Activated CD4-positive, alpha-beta T cell treated with anti-CD3 and anti-CD28 coated beads, Interleukin-2, amount 50 U/mL, for 48 hours (primary cell): ENCODE measurements around the gene AFF1.

Experiments used
- DNase-seq, 2 experiments: peaks; one replicate each; pipeline ENCODE4 v3.0.0-alpha.2; 2020

Gene AFF1

DNA sequence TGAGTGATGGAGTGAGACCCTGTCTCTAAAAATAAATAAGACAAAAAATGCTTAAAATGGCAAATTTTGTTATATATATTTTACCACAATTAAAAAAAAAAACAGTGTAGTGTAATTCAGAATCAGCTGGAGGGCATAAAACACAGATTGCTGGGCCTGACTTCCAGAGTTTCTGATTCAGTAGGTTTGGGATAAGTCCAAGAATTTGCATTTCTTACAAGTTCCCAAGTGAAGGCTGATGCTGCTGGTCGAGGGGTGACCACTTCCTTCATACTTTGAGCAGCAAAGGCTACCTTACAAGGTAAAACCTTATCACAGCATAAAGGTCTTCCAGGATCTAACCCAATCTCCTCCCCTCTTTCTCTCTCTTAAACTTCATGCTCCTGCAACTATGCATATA, 244.9 kb downstream of the AFF1 start:
- no peak for DNase-seq

DNA sequence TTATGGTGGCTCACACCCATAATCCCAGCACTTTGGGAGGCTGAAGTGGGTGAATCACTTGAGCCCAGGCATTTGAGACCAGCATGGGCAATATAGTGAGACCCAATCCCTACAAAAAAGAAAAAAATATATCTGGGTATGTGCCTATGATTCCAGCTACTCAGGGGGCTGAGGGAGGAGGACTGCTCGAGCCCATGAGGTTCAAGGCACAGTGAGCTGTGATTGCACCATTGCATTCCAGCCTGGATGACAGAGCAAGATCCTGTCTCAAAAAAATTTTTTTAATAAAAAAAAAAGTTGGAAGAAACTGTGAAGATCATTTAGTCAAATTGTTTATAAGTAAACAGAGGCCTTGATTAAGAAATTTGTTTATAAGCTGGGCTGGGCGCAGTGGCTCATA, 246.0 kb downstream of the AFF1 start:
- no peak for DNase-seq

DNA sequence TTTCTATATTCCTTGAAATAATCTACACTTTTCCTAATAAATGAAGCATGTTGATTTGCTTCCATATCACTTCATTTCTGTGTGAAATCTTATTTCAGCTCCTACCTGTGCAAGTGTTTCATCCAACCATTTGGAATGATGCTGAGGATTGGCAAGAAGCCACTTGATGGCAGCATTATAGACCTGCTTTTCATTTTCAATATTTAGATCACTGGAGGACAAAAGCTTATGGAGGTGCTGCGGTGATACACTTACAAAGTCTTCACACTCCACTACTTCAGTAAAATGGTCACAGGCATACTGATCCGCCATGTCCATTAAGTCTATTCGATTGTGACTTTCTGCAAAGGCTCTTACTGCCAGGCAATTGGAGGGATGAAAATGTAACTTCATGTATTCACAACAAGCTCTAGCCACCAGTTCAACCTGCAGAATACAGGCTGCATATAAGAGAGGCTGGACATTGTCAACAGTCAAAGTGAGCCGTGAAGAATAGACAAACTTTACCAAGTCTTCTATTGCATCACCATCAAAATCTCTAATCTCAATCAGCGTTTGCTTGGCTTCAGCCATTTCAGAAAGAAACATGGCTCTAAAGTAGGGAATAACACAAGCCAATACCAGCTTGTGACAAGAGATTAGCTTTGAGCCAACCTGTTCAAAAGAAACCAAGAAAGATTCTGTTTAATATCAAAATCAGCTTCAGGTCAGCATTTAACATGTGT, 250.5 kb downstream of the AFF1 start:
- DNase-seq: no peak

DNA sequence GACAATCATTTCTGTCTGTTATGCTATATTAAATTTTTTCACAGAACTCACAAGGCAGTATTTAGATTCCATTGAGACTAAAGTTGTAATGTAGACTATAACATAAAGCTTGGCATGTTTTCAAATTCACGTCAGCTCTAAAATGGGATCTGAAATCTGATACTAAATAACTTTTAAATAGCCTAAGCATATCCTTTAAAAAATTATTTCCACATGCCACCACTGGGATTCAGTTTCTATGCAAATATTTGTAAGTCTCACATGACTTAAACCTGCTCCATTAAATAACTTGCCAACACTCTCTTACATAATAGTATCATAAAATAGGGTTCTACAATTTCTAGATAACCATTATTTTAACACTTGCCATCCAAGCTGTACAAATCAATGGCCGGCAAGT, 253.2 kb downstream of the AFF1 start:
- DNase-seq: no peak

DNA sequence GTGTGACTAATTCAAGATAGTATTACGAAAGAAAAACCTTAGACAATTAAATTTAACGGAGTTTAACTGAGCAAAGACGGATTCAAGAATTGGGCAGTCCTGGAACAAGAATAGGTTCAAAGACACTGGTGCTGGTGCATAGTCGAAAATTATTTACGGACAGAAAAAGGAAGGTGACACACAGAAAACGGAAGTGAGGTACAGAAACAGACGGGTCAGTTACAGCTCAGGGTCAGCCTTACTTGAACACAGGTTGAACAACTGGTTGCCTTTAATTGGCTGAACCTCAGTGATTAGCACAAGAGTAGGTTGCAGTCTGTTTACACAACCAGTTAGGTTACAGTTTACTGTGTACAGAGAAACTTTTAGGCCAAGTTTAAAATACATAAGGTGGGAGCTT, 254.1 kb downstream of the AFF1 start:
- no peak for DNase-seq
